ENCODE results near the gene ALDH9A1.
"Not testable (repeated sequence)": the region's sequence is repeated elsewhere in the genome, so short reads cannot be mapped to it uniquely, and the experiment has no call there.

The ALDH9A1 gene

DNA sequence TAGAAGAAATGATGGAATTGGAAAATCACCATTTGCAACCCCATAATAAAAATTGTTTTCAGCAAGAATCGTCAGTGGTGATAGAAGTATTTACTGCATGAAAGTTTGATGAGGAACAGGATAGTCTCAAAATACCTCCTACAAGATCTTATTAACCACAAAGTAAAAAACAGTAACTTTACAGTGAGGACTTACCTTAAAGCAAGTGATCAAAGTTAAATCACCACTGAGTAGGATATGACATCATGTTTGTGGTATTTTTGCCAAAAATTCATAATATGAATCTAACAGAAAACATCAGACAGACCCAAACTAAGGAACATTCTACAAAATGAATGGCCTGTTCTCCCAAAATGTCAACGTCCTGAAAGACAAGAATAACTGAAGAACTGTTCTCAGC, 19.9 kb downstream of the ALDH9A1 start:
- DNase-seq (ENCODE audit: insufficient read length, low spot score), result no peak
- peak; percentile 55 for FAIRE-seq
- no peak for TF ChIP-seq POLR2A (IDR thresholded peaks at IDR 0.05; ENCODE audit: low read depth, low read length)

DNA sequence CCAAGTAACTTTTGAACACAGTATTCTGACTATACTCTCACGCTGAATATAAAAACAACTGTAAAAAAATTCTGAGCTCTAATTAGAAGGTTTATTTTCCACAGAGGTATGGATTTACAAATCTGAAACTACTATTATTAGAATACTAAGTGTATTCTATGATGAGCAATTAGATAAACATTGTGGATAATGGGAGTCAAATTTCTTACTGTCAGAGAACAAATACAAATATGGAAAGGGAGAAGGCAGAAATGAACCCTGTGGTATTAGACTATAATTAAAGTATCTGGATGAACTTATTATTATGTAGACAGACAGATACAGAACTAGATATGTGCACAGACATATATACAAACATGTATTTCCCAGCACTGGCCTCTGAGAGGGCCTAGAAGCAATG, 22.6 kb downstream of the ALDH9A1 start:
- no peak for TF ChIP-seq POLR2A (IDR thresholded peaks at IDR 0.05; ENCODE audit: low read depth, low read length)
- no peak for DNase-seq (ENCODE audit: insufficient read length, low spot score)
- FAIRE-seq, result no peak

- no peak for TF ChIP-seq POLR2A (IDR thresholded peaks at IDR 0.05; ENCODE audit: low read depth, low read length)
- FAIRE-seq (no peak), DNase-seq (ENCODE audit: insufficient read length, low spot score) (no peak)
Measured at GRCh38 chr1:165674599-165674998, 23.8 kb downstream of the ALDH9A1 start.

DNA sequence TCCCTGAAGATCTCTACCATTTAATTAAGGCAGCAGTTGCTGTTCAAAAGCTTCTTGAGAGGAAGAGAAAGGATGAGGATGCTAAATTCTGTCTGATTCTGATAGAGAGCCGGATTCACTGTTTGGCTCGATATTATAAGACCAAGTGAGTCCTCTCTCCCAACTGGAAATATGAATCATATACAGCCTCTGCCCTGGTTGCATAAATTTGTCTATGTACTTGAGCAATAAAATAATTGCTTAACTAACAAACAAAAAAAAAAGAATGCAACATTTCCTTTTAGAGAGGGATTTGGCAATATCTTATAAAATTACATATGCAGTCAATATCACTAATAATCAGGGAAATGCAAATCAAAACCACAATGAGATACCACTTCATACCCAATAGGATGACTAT, 26.8 kb downstream of the ALDH9A1 start:
- TF ChIP-seq POLR2A (IDR thresholded peaks at IDR 0.05; ENCODE audit: low read depth, low read length), result no peak
- DNase-seq (ENCODE audit: insufficient read length, low spot score), result no peak
- no peak for FAIRE-seq

- FAIRE-seq, result no peak
- no peak for TF ChIP-seq POLR2A (IDR thresholded peaks at IDR 0.05; ENCODE audit: low read depth, low read length)
- no peak for DNase-seq (ENCODE audit: insufficient read length, low spot score)
Measured at GRCh38 chr1:165668184-165668583, 30.2 kb downstream of the ALDH9A1 start.

- no peak for DNase-seq (ENCODE audit: insufficient read length, low spot score)
- no peak for FAIRE-seq
- TF ChIP-seq POLR2A (IDR thresholded peaks at IDR 0.05; ENCODE audit: low read depth, low read length), result no peak
Measured at GRCh38 chr1:165666152-165666825, 32.1 kb downstream of the ALDH9A1 start.

DNA sequence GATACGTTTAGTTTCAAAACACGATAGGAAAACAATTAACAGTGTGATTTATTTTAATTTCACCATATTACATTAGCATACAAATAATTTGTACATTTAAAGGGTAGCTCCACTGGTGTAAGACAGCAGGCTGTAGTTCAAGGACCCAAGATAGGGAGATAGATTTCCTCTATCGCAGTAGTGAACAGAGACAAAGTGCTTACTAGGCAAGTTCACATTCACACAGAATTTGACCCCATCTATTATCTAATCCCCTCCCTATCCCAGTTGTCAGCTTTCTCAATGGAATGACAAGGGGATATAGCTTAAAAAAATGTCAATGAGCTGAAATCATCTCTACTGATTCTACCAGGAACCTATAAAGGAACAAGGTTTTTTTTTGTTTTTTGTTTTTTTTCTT, 36.2 kb downstream of the ALDH9A1 start:
- no peak for TF ChIP-seq POLR2A (IDR thresholded peaks at IDR 0.05; ENCODE audit: low read depth, low read length)
- DNase-seq (ENCODE audit: insufficient read length, low spot score) (no peak), FAIRE-seq (no peak)

GRCh38 chr1:165661703-165662102, 36.7 kb downstream of the ALDH9A1 start:
- TF ChIP-seq POLR2A (IDR thresholded peaks at IDR 0.05; ENCODE audit: low read depth, low read length), result no peak
- FAIRE-seq (no peak), DNase-seq (ENCODE audit: insufficient read length, low spot score) (no peak)

GRCh38 chr1:165659581-165659895, 38.8 kb downstream of the ALDH9A1 start:
- DNase-seq (ENCODE audit: insufficient read length, low spot score) (no peak), FAIRE-seq (no peak)
- TF ChIP-seq POLR2A (IDR thresholded peaks at IDR 0.05; ENCODE audit: low read depth, low read length), result no peak

GRCh38 chr1:165658766-165659580, 39.4 kb downstream of the ALDH9A1 start:
- not testable (repeated sequence) for FAIRE-seq

GRCh38 chr1:165650981-165651625, 47.3 kb downstream of the ALDH9A1 start:
- FAIRE-seq (no peak), DNase-seq (ENCODE audit: insufficient read length, low spot score) (no peak)
- no peak for TF ChIP-seq POLR2A (IDR thresholded peaks at IDR 0.05; ENCODE audit: low read depth, low read length)

More at GRCh38 chr1:165658766-165659580, 39.4 kb downstream of the ALDH9A1 start:
- DNase-seq (ENCODE audit: insufficient read length, low spot score), result not testable (repeated sequence)

DNA sequence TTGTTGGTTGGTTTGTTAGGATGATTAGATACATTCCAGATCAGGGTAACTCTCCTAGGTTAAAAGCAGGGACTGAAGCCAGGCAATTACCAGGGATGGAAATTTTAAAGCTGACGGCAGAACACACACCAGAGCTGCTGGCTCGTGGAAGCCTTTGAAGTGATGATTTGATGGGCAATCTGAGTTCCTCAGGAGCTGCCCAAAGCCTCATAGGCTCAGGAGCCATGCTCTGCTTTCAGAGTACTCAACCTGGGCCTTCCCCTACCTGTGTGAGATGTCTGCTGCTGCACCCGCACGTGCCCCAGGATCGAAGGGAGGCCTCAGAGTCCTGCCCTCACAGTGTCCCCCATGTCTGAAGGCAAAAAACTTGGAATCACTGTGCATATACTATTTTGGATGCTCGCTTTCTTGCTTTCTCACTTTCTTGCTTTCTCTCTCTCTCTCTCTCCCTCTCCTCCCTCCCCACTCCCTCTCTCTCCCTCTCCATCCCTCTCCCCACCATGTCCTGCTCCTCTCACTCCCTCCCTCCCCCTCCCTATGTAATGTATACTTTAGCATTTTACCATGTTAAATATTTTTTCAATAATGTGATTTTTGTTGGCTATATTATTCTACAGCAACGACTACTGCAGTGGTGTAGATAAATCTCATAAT, 49.3 kb downstream of the ALDH9A1 start:
- TF ChIP-seq POLR2A (IDR thresholded peaks at IDR 0.05; ENCODE audit: low read depth, low read length), result no peak
- FAIRE-seq, result no peak
- DNase-seq (ENCODE audit: insufficient read length, low spot score), result no peak

- no peak for DNase-seq (ENCODE audit: insufficient read length, low spot score)
- no peak for TF ChIP-seq POLR2A (IDR thresholded peaks at IDR 0.05; ENCODE audit: low read depth, low read length)
- FAIRE-seq, result no peak
Measured at GRCh38 chr1:165647970-165648369, 50.4 kb downstream of the ALDH9A1 start.

DNA sequence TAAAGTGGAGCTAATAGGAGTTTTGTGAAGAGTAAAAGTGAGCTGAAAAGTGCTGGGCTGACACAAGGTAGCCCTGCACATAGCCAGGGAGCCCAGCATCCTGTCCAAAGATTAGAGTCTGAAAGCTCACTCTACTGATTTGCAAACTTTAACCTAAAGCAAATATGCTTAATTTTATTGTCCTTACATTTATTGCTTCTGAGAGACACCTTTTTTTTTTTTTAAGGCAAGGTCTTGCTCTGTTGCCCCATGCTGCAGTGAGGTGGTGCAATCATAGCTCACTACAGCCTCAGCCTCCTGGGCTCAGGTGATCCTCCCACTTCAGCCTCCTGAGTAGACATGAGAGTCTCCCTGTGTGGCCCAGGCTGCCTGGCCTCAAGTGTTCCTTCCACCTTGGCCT, 50.8 kb downstream of the ALDH9A1 start:
- TF ChIP-seq POLR2A (IDR thresholded peaks at IDR 0.05; ENCODE audit: low read depth, low read length), result no peak
- FAIRE-seq (no peak), DNase-seq (ENCODE audit: insufficient read length, low spot score) (no peak)

Measured in H54 (cell line).